GM23338 (cell line): ENCODE data around the gene TNFSF18. TPM values are rescaled to one million over a fixed set of nuclear protein-coding genes. Genes with fewer than 3 reads are reported as not detected.

ENCODE experiments used
- ATAC-seq: fragments of 200-7000 bp; cut with Tn5 transposase; 3 replicates; pipeline ENCODE4 v1.9.1; 2020
- DNase-seq: peaks from one replicate; pipeline ENCODE4 v3.0.0-alpha.2; 2015; ENCODE audit warnings: low spot score
- H2AFZ ChIP-seq: fragments of 200-600 bp; sonication (generic); 2 replicates; pipeline ENCODE4 v1.8.0; 2016; ENCODE audit warnings: antibody characterized with exemption, mild to moderate bottlenecking, moderate library complexity
- H3F3A ChIP-seq: fragments of 200-600 bp; sonication (generic); replicated peaks from 2 replicates; pipeline ENCODE4 v1.8.0; 2017; ENCODE audit warnings: antibody characterized with exemption, mixed run types, low read depth
- H3K27ac ChIP-seq: fragments of 200-600 bp; sonication (generic); 2 replicates; pipeline ENCODE4 v1.6.1; 2016; ENCODE audit warnings: low read depth
- H3K27me3 ChIP-seq: fragments of 200-600 bp; sonication (generic); 2 replicates; pipeline ENCODE4 v1.8.0; 2016; ENCODE audit warnings: mild to moderate bottlenecking, mixed run types, moderate library complexity; ENCODE audit not compliant: insufficient read depth
- H3K36me3 ChIP-seq: fragments of 200-600 bp; sonication (generic); 2 replicates; pipeline ENCODE4 v1.8.0; 2016; ENCODE audit warnings: mild to moderate bottlenecking; ENCODE audit not compliant: insufficient read depth
- H3K4me1 ChIP-seq: fragments of 200-600 bp; sonication (generic); 2 replicates; pipeline ENCODE4 v1.8.0; 2016; ENCODE audit warnings: mild to moderate bottlenecking, moderate library complexity; ENCODE audit not compliant: insufficient read depth
- H3K4me2 ChIP-seq: fragments of 200-600 bp; sonication (generic); 2 replicates; pipeline ENCODE4 v1.7.1; 2017; ENCODE audit warnings: mixed run types
- H3K4me3 ChIP-seq: fragments of 200-600 bp; sonication (generic); 2 replicates; pipeline ENCODE4 v1.6.1; 2016; ENCODE audit warnings: mixed run types
- H3K79me2 ChIP-seq: fragments of 200-600 bp; sonication (generic); replicated peaks from 2 replicates; pipeline ENCODE4 v1.8.0; 2017; ENCODE audit warnings: mild to moderate bottlenecking; ENCODE audit not compliant: insufficient read depth
- H3K9me2 ChIP-seq: fragments of 200-600 bp; sonication (generic); 2 replicates; pipeline ENCODE4 v1.8.0; 2017; ENCODE audit not compliant: insufficient read depth
- H4K20me1 ChIP-seq: fragments of 200-600 bp; sonication (generic); replicated peaks from 2 replicates; pipeline ENCODE4 v1.8.0; 2017; ENCODE audit warnings: mild to moderate bottlenecking; ENCODE audit not compliant: insufficient read depth
- H3K27ac Mint-ChIP-seq: 2 replicates; pipeline ENCODE4 v1.8.0; 2020; ENCODE audit warnings: inconsistent platforms, mild to moderate bottlenecking, moderate library complexity, mixed read lengths
- H3K27me3 Mint-ChIP-seq: 3 replicates; pipeline ENCODE4 v1.8.0; 2022; ENCODE audit warnings: low read depth, mild to moderate bottlenecking, moderate library complexity, mixed read lengths, inconsistent platforms; ENCODE audit not compliant: insufficient read depth, poor library complexity
- H3K36me3 Mint-ChIP-seq: 3 replicates; pipeline ENCODE4 v1.8.0; 2021; ENCODE audit warnings: low read depth, mild to moderate bottlenecking, inconsistent platforms, moderate library complexity, mixed read lengths
- H3K4me1 Mint-ChIP-seq: 3 replicates; pipeline ENCODE4 v1.8.0; 2020; ENCODE audit warnings: mild to moderate bottlenecking, inconsistent platforms, mixed read lengths
- H3K4me3 Mint-ChIP-seq: 3 replicates; pipeline ENCODE4 v1.8.0; 2021; ENCODE audit warnings: moderate library complexity, mild to moderate bottlenecking, inconsistent platforms, mixed read lengths
- H3K9me3 Mint-ChIP-seq: 3 replicates; pipeline ENCODE4 v1.8.0; 2020; ENCODE audit warnings: moderate library complexity, mild to moderate bottlenecking, inconsistent platforms, mixed read lengths
- CREB1 ChIP-seq: fragments of 250-450 bp; sonication (Bioruptor Pico); IDR thresholded peaks from 2 replicates; pipeline ENCODE4 v1.5.0; 2020; ENCODE audit warnings: low read depth, mild to moderate bottlenecking, moderate library complexity
- CTCF ChIP-seq, 2 experiments: fragments of 200-600 bp in 1 of 2; sonication (generic) in 1 of 2; conservative IDR thresholded peaks; 2 replicates each; pipeline versions ENCODE4 v1.5.1 to v1.6.1; 2016 to 2017; ENCODE audit warnings: antibody characterized with exemption in 2 of 2, low read depth in 2 of 2, mild to moderate bottlenecking in 2 of 2, moderate library complexity in 1 of 2
- EZH2phosphoT487 ChIP-seq: fragments of 200-600 bp; sonication (generic); IDR thresholded peaks from one replicate; pipeline ENCODE4 v1.8.1; 2018; ENCODE audit warnings: antibody characterized with exemption; ENCODE audit not compliant: unreplicated experiment
- JUNB ChIP-seq: IDR thresholded peaks from one replicate; pipeline ENCODE4 v1.6.1; 2016; ENCODE audit warnings: antibody characterized with exemption; ENCODE audit not compliant: unreplicated experiment
- POLR2AphosphoS5 ChIP-seq: IDR thresholded peaks from 2 replicates; pipeline ENCODE4 v1.6.1; 2016; ENCODE audit warnings: antibody characterized with exemption, low read depth
- STAT1 ChIP-seq: IDR thresholded peaks from one replicate; pipeline ENCODE4 v1.6.1; 2016; ENCODE audit warnings: antibody characterized with exemption; ENCODE audit not compliant: unreplicated experiment
- ZNF331 ChIP-seq: fragments of 250-450 bp; sonication (Bioruptor Pico); IDR thresholded peaks from 2 replicates; pipeline ENCODE4 v1.5.0; 2020; ENCODE audit warnings: low read depth, mild to moderate bottlenecking, moderate library complexity
- ZNF462 ChIP-seq: fragments of 250-450 bp; sonication (Bioruptor Pico); IDR thresholded peaks from 2 replicates; pipeline ENCODE4 v1.5.0; 2020; ENCODE audit warnings: mild to moderate bottlenecking, moderate library complexity
- polyA plus RNA-seq: library from polyadenylated mRNA; unstranded; fragments of >200 nt; fragmentation: Nextera tagmentation; extraction: Ambion mirVana; gene quantifications from 2 replicates; pipeline ENCODE4 v1.2.1, GENCODE V29; 2016
- total RNA-seq: library from RNA; depleted of rRNA; stranded (reverse); fragments of >200 nt; shearing (Covaris generic); gene quantifications from 2 replicates; pipeline ENCODE4 v1.2.3, GENCODE V29; 2014
- TF ChIP-seq, protein P1 (sequence below): IDR thresholded peaks from 2 replicates; pipeline ENCODE4 v1.6.1; 2016; ENCODE audit warnings: antibody characterized with exemption
- TF ChIP-seq, protein P2 (sequence below): IDR thresholded peaks from one replicate; pipeline ENCODE4 v1.6.1; 2018; ENCODE audit warnings: antibody characterized with exemption; ENCODE audit not compliant: unreplicated experiment

TNFSF18 gene
- total and polyA plus RNA-seq, 2 experiments from 2014 or later, result not detected

DNA sequence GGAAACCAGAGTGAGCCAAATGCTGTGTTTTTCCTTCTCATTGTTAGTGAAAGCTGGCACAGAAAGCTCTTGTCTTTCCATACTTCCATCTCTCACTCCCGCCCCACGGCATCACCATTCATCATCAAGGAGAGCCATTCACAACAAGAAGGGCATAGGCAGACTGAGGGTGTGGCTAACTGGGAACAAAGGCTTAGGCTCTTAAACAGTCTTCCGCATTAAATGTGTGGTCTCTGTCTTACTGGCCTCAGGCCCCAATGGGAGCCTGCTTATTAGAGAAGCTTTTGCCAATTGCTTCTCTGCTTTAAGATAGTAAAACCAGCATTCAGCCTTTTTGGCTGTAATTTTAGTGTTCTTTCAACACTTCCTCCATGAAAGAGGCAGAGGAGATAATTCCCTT is 51.4 kb downstream of the TNFSF18 start:
- DNase-seq (no peak), ATAC-seq (no peak)
- Mint-ChIP-seq H3K27ac (no peak overlapping the region), H3K4me3 (no peak overlapping the region), H3K9me3 (peaks cover 43% of the 10 kb centered on the region), H3K36me3 (peaks cover 10% of the 10 kb centered on the region; the same call in 1 of the 3 replicates), H3K4me1 (no peaks in the 10 kb centered on the region), H3K27me3 (peaks cover 2% of the 10 kb centered on the region)
- Histone ChIP-seq H3K27ac (no peak overlapping the region), H2AFZ (no peak overlapping the region), H3F3A (no peaks in the 10 kb centered on the region), H3K4me2 (no peak overlapping the region), H3K27me3 (no peaks in the 10 kb centered on the region), H3K4me3 (no peak overlapping the region), H4K20me1 (no peaks in the 10 kb centered on the region), H3K9me2 (0 out of 2 replicates have a peak, but pooled peaks cover 4% of the 10 kb centered on the region), H3K79me2 (no peaks in the 10 kb centered on the region), H3K4me1 (no peaks in the 10 kb centered on the region), H3K36me3 (no peaks in the 10 kb centered on the region)
- TF ChIP-seq, protein P1, sequence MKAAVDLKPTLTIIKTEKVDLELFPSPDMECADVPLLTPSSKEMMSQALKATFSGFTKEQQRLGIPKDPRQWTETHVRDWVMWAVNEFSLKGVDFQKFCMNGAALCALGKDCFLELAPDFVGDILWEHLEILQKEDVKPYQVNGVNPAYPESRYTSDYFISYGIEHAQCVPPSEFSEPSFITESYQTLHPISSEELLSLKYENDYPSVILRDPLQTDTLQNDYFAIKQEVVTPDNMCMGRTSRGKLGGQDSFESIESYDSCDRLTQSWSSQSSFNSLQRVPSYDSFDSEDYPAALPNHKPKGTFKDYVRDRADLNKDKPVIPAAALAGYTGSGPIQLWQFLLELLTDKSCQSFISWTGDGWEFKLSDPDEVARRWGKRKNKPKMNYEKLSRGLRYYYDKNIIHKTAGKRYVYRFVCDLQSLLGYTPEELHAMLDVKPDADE, result no peak

DNA sequence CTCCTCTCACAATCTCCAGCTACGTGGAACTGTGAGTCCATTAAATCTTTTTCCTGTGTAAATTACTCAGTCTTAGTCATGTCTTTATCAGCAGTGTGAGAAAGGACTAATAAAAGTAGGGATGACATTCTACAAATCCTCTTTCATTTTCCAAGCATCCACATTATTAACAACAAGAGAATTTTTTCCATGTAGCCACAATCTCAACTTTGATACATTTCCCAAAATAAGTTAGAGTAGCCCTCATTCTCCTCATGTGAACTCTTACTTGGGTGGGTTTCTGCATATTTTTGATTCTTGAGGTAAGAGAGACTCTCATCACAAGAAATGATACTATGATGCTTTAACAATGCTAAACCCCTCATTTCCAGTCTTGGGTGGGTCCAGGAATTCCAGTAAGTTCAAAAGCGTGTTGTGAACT is 52.8 kb downstream of the TNFSF18 start:
- H3K4me3 Mint-ChIP-seq, result no peak overlapping the region
- peaks cover 43% of the 10 kb centered on the region for H3K9me3 Mint-ChIP-seq
- Histone ChIP-seq H3K4me3 (no peak overlapping the region), H3K27ac (no peak overlapping the region), H3K9me2 (0 out of 2 replicates have a peak, but pooled peaks cover 4% of the 10 kb centered on the region), H3K4me2 (no peak overlapping the region), H3K4me1 (no peaks in the 10 kb centered on the region), H2AFZ (no peak overlapping the region), H3F3A (no peaks in the 10 kb centered on the region), H3K27me3 (no peaks in the 10 kb centered on the region), H3K79me2 (no peaks in the 10 kb centered on the region), H4K20me1 (no peaks in the 10 kb centered on the region), H3K36me3 (no peaks in the 10 kb centered on the region)
- H3K27me3 Mint-ChIP-seq, result peaks cover 2% of the 10 kb centered on the region
- ATAC-seq, result no peak
- no peak overlapping the region for H3K27ac Mint-ChIP-seq
- peaks cover 10% of the 10 kb centered on the region; the same call in 1 of the 3 replicates for H3K36me3 Mint-ChIP-seq
- H3K4me1 Mint-ChIP-seq, result no peaks in the 10 kb centered on the region
- no peak for DNase-seq
- no peak for TF ChIP-seq EZH2phosphoT487
- no peak for TF ChIP-seq CREB1 (CRISPR knock-in tag)
- no peak for TF ChIP-seq POLR2AphosphoS5
- no peak for TF ChIP-seq ZNF462 (CRISPR knock-in tag)
- TF ChIP-seq CTCF (conservative IDR thresholded peaks at IDR 0.05; ENCODE audit: low read depth in 2 of 2), result no peak
- TF ChIP-seq, protein P2, sequence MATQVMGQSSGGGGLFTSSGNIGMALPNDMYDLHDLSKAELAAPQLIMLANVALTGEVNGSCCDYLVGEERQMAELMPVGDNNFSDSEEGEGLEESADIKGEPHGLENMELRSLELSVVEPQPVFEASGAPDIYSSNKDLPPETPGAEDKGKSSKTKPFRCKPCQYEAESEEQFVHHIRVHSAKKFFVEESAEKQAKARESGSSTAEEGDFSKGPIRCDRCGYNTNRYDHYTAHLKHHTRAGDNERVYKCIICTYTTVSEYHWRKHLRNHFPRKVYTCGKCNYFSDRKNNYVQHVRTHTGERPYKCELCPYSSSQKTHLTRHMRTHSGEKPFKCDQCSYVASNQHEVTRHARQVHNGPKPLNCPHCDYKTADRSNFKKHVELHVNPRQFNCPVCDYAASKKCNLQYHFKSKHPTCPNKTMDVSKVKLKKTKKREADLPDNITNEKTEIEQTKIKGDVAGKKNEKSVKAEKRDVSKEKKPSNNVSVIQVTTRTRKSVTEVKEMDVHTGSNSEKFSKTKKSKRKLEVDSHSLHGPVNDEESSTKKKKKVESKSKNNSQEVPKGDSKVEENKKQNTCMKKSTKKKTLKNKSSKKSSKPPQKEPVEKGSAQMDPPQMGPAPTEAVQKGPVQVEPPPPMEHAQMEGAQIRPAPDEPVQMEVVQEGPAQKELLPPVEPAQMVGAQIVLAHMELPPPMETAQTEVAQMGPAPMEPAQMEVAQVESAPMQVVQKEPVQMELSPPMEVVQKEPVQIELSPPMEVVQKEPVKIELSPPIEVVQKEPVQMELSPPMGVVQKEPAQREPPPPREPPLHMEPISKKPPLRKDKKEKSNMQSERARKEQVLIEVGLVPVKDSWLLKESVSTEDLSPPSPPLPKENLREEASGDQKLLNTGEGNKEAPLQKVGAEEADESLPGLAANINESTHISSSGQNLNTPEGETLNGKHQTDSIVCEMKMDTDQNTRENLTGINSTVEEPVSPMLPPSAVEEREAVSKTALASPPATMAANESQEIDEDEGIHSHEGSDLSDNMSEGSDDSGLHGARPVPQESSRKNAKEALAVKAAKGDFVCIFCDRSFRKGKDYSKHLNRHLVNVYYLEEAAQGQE, result no peak
- TF ChIP-seq STAT1, result no peak
- TF ChIP-seq ZNF331, result no peak
- no peak for TF ChIP-seq JUNB
